Naive B cell (primary cell): Measurements from ENCODE around the gene ALOX15. TPM values are rescaled to one million over a fixed set of nuclear protein-coding genes. Genes with fewer than 3 reads are reported as not detected.
"Not testable (repeated sequence)": the region's sequence is repeated elsewhere in the genome, so short reads cannot be mapped to it uniquely, and the experiment has no call there.

Source experiments
- ATAC-seq, 2 donors: fragments of 150-1000 bp; cut with Tn5 transposase; 2 replicates each; pipeline ENCODE4 v1.10.0; 2021; ENCODE audit warnings: low read depth in 2 of 2, mild to moderate bottlenecking in 2 of 2, moderate library complexity in 2 of 2
- DNase-seq: peaks from one replicate; pipeline ENCODE4 v3.0.0; 2022
- H3K27ac Mint-ChIP-seq, 6 donors: one replicate each; pipeline ENCODE4 v1.8.0; 2020 to 2022; ENCODE audit warnings: mild to moderate bottlenecking in 6 of 6, mixed read lengths in 6 of 6, moderate library complexity in 5 of 6, inconsistent platforms in 2 of 6
- H3K27me3 Mint-ChIP-seq, 3 donors: one replicate each; pipeline ENCODE4 v1.8.0; 2021 to 2022; ENCODE audit warnings: mixed read lengths in 3 of 3, mild to moderate bottlenecking in 1 of 3
- H3K36me3 Mint-ChIP-seq, 2 donors: one replicate each; pipeline ENCODE4 v1.8.0; 2020 to 2022; ENCODE audit warnings: mixed read lengths in 2 of 2, inconsistent platforms in 1 of 2, mild to moderate bottlenecking in 1 of 2
- H3K4me1 Mint-ChIP-seq, 3 donors: one replicate each; pipeline ENCODE4 v1.8.0; 2020 to 2022; ENCODE audit warnings: mixed read lengths in 3 of 3, inconsistent platforms in 1 of 3, mild to moderate bottlenecking in 1 of 3, moderate library complexity in 1 of 3
- H3K4me3 Mint-ChIP-seq, 8 donors: one replicate each; pipeline ENCODE4 v1.8.0; 2020 to 2022; ENCODE audit warnings: mild to moderate bottlenecking in 8 of 8, mixed read lengths in 8 of 8, moderate library complexity in 8 of 8, inconsistent platforms in 2 of 8
- H3K9me3 Mint-ChIP-seq, 7 donors: one replicate each; pipeline ENCODE4 v1.8.0; 2020 to 2022; ENCODE audit warnings: mixed read lengths in 7 of 7, mild to moderate bottlenecking in 5 of 7, inconsistent platforms in 2 of 7, moderate library complexity in 1 of 7
- polyA plus RNA-seq, 6 donors: library from polyadenylated mRNA; unstranded; fragments of 300-500 nt; fragmentation: Illumina TruSeq; gene quantifications; one replicate each; pipeline ENCODE4 v1.2.3, GENCODE V29; 2021; ENCODE audit warnings: low read depth in 6 of 6

The ALOX15 gene
- polyA plus RNA-seq, 6 donors from 2014 or later = 0.09 TPM; not detected in 5

- not testable (repeated sequence) for H3K4me1 Mint-ChIP-seq, H3K36me3 Mint-ChIP-seq, H3K27ac Mint-ChIP-seq, DNase-seq, ATAC-seq, H3K9me3 Mint-ChIP-seq, H3K4me3 Mint-ChIP-seq
- peaks cover 11 to 36% (median 11%) of the 10 kb centered on the region in 3 donors for H3K27me3 Mint-ChIP-seq
These were observed 17.0 kb downstream of the ALOX15 start for GRCh38 chr17:4624451-4624911.

- no peak overlapping the region for H3K4me3 Mint-ChIP-seq
- H3K9me3 Mint-ChIP-seq = peaks cover 0 to 4% (median 0%) of the 10 kb centered on the region in 7 donors
- no peak for DNase-seq
- peaks cover 11 to 37% (median 11%) of the 10 kb centered on the region in 3 donors for H3K27me3 Mint-ChIP-seq
- ATAC-seq = no peak
- H3K36me3 Mint-ChIP-seq = no peaks in the 10 kb centered on the region
- H3K4me1 Mint-ChIP-seq = peaks cover 0 to 7% (median 3%) of the 10 kb centered on the region in 3 donors
- H3K27ac Mint-ChIP-seq = no peak overlapping the region
These were observed 18.2 kb downstream of the ALOX15 start for GRCh38 chr17:4623249-4623648.

GRCh38 chr17:4622375-4622774 lies 19.1 kb downstream of the ALOX15 start:
- Mint-ChIP-seq H3K27me3 (peaks cover 11 to 43% (median 11%) of the 10 kb centered on the region in 3 donors), H3K4me1 (peaks cover 0 to 7% (median 3%) of the 10 kb centered on the region in 3 donors), H3K9me3 (peaks cover 0 to 4% (median 0%) of the 10 kb centered on the region in 7 donors), H3K36me3 (no peaks in the 10 kb centered on the region), H3K27ac (no peak overlapping the region), H3K4me3 (no peak overlapping the region)
- ATAC-seq = no peak
- no peak for DNase-seq

- H3K9me3 Mint-ChIP-seq = peaks cover 0 to 4% (median 0%) of the 10 kb centered on the region in 7 donors
- DNase-seq = no peak
- no peaks in the 10 kb centered on the region for H3K36me3 Mint-ChIP-seq
- H3K4me1 Mint-ChIP-seq = no peaks in the 10 kb centered on the region
- ATAC-seq = no peak
- no peak overlapping the region for H3K27ac Mint-ChIP-seq
- peaks cover 2 to 31% (median 15%) of the 10 kb centered on the region in 3 donors for H3K27me3 Mint-ChIP-seq
- H3K4me3 Mint-ChIP-seq = no peak overlapping the region
These were observed 20.9 kb downstream of the ALOX15 start for GRCh38 chr17:4620531-4621101.

GRCh38 chr17:4617590-4618351 lies 23.7 kb downstream of the ALOX15 start:
- H3K27ac Mint-ChIP-seq = no peak overlapping the region

GRCh38 chr17:4617090-4617489 lies 24.4 kb downstream of the ALOX15 start:
- H3K4me3 Mint-ChIP-seq = no peak overlapping the region
- no peaks in the 10 kb centered on the region for H3K36me3 Mint-ChIP-seq
- peaks cover 4 to 18% (median 8%) of the 10 kb centered on the region in 3 donors for H3K27me3 Mint-ChIP-seq
- no peaks in the 10 kb centered on the region for H3K9me3 Mint-ChIP-seq
- DNase-seq (no peak), ATAC-seq (no peak)
- H3K27ac Mint-ChIP-seq = no peak overlapping the region
- no peaks in the 10 kb centered on the region for H3K4me1 Mint-ChIP-seq

More at GRCh38 chr17:4617590-4618351, 23.7 kb downstream of the ALOX15 start:
- ATAC-seq = no peak
- Mint-ChIP-seq H3K9me3 (no peaks in the 10 kb centered on the region), H3K36me3 (no peaks in the 10 kb centered on the region), H3K4me3 (no peak overlapping the region), H3K27me3 (peaks cover 4 to 18% (median 8%) of the 10 kb centered on the region in 3 donors), H3K4me1 (no peaks in the 10 kb centered on the region)
- DNase-seq = no peak

- Mint-ChIP-seq H3K9me3 (no peaks in the 10 kb centered on the region), H3K36me3 (no peaks in the 10 kb centered on the region), H3K27me3 (peaks cover 5 to 18% (median 10%) of the 10 kb centered on the region in 3 donors), H3K4me1 (no peaks in the 10 kb centered on the region), H3K27ac (no peak overlapping the region), H3K4me3 (no peak overlapping the region)
- ATAC-seq (no peak), DNase-seq (no peak)
These were observed 25.0 kb downstream of the ALOX15 start for GRCh38 chr17:4616476-4616875.

GRCh38 chr17:4610656-4611055 lies 30.8 kb downstream of the ALOX15 start:
- H3K4me3 Mint-ChIP-seq = peak overlapping the region in 1 of 8 donors; percentile 66

GRCh38 chr17:4610162-4610561 lies 31.3 kb downstream of the ALOX15 start:
- ATAC-seq (no peak), DNase-seq (no peak)
- Mint-ChIP-seq H3K4me1 (peaks cover 0 to 6% (median 0%) of the 10 kb centered on the region in 3 donors), H3K27ac (no peak overlapping the region), H3K9me3 (no peaks in the 10 kb centered on the region), H3K27me3 (peaks cover 23 to 28% (median 26%) of the 10 kb centered on the region in 3 donors), H3K4me3 (peak overlapping the region in 1 of 8 donors; percentile 66), H3K36me3 (no peaks in the 10 kb centered on the region)

More at GRCh38 chr17:4610656-4611055, 30.8 kb downstream of the ALOX15 start:
- no peaks in the 10 kb centered on the region for H3K9me3 Mint-ChIP-seq
- ATAC-seq = no peak
- no peak overlapping the region for H3K27ac Mint-ChIP-seq
- H3K27me3 Mint-ChIP-seq = peaks cover 25 to 32% (median 25%) of the 10 kb centered on the region in 3 donors
- no peaks in the 10 kb centered on the region for H3K36me3 Mint-ChIP-seq
- peaks cover 0 to 6% (median 0%) of the 10 kb centered on the region in 3 donors for H3K4me1 Mint-ChIP-seq
- no peak for DNase-seq

- Mint-ChIP-seq H3K4me3 (no peak overlapping the region), H3K9me3 (no peaks in the 10 kb centered on the region), H3K27me3 (peaks cover 23 to 28% (median 26%) of the 10 kb centered on the region in 3 donors), H3K4me1 (peaks cover 0 to 6% (median 0%) of the 10 kb centered on the region in 3 donors), H3K27ac (no peak overlapping the region), H3K36me3 (no peaks in the 10 kb centered on the region)
- ATAC-seq = no peak
- no peak for DNase-seq
These were observed 31.7 kb downstream of the ALOX15 start for GRCh38 chr17:4609761-4610160.

- H3K4me3 Mint-ChIP-seq = no peak overlapping the region
- H3K27ac Mint-ChIP-seq = no peak overlapping the region
- peaks cover 0 to 8% (median 0%) of the 10 kb centered on the region in 3 donors for H3K4me1 Mint-ChIP-seq
- H3K9me3 Mint-ChIP-seq = no peaks in the 10 kb centered on the region
- no peaks in the 10 kb centered on the region for H3K36me3 Mint-ChIP-seq
- peaks cover 27 to 31% (median 28%) of the 10 kb centered on the region in 3 donors for H3K27me3 Mint-ChIP-seq
- DNase-seq = no peak
- no peak for ATAC-seq
These were observed 33.7 kb downstream of the ALOX15 start for GRCh38 chr17:4607773-4608187.

- H3K27ac Mint-ChIP-seq = no peak overlapping the region
- H3K4me3 Mint-ChIP-seq = no peak overlapping the region
- DNase-seq (no peak), ATAC-seq (no peak)
- no peaks in the 10 kb centered on the region for H3K9me3 Mint-ChIP-seq
- peaks cover 0 to 8% (median 0%) of the 10 kb centered on the region in 3 donors for H3K4me1 Mint-ChIP-seq
- H3K27me3 Mint-ChIP-seq = peaks cover 27 to 31% (median 28%) of the 10 kb centered on the region in 3 donors
- no peaks in the 10 kb centered on the region for H3K36me3 Mint-ChIP-seq
These were observed 34.2 kb downstream of the ALOX15 start for GRCh38 chr17:4607261-4607741.

- ATAC-seq (no peak), DNase-seq (no peak)
- Mint-ChIP-seq H3K4me1 (peaks cover 0 to 8% (median 0%) of the 10 kb centered on the region in 3 donors), H3K9me3 (no peaks in the 10 kb centered on the region), H3K27me3 (peaks cover 20 to 31% (median 23%) of the 10 kb centered on the region in 3 donors), H3K36me3 (no peaks in the 10 kb centered on the region), H3K4me3 (no peak overlapping the region), H3K27ac (no peak overlapping the region)
These were observed 35.7 kb downstream of the ALOX15 start for GRCh38 chr17:4605826-4606225.
